Activated B cell treated with CpG ODN at 0.5 μM for 24 hours (primary cell): Measurements from ENCODE around the gene PDCD7. TPM values are rescaled to one million over a fixed set of nuclear protein-coding genes. Genes with fewer than 3 reads are reported as not detected.

Experiments used
- ATAC-seq: fragments of 200-7000 bp; cut with Tn5 transposase; one replicate; pipeline ENCODE4 v1.10.0; 2021; ENCODE audit warnings: low read depth, mild to moderate bottlenecking, moderate library complexity
- CTCF ChIA-PET: fragments of 350-600 bp; sonication (Branson Sonifier 250); formaldehyde crosslinking; loops from one replicate; lab custom pipeline; 2021; ENCODE audit warnings: antibody characterized with exemption; lab: Charles Lee
- POLR2A ChIA-PET: fragments of 350-600 bp; sonication (Branson Sonifier 250); formaldehyde crosslinking; loops from one replicate; lab custom pipeline; 2021; ENCODE audit warnings: antibody characterized with exemption; lab: Charles Lee
- DNase-seq: peaks from one replicate; pipeline ENCODE4 v3.0.0; 2022
- H3K27ac Mint-ChIP-seq: one replicate; pipeline ENCODE4 v1.8.0; 2020; ENCODE audit warnings: mixed read lengths
- H3K27me3 Mint-ChIP-seq: one replicate; pipeline ENCODE4 v1.8.0; 2021; ENCODE audit warnings: mixed read lengths
- H3K36me3 Mint-ChIP-seq: one replicate; pipeline ENCODE4 v1.8.0; 2021; ENCODE audit warnings: low read depth, mixed read lengths
- H3K4me1 Mint-ChIP-seq: one replicate; pipeline ENCODE4 v1.8.0; 2021; ENCODE audit warnings: mixed read lengths
- H3K4me3 Mint-ChIP-seq: one replicate; pipeline ENCODE4 v1.8.0; 2020; ENCODE audit warnings: mild to moderate bottlenecking, mixed read lengths
- H3K9me3 Mint-ChIP-seq: one replicate; pipeline ENCODE4 v1.8.0; 2020; ENCODE audit warnings: mixed read lengths
- CTCF ChIP-seq: fragments of 200-600 bp; IDR thresholded peaks from one replicate; pipeline ENCODE4 v1.8.0; 2022; ENCODE audit warnings: antibody characterized with exemption, mild to moderate bottlenecking
- intact Hi-C: fragments of 100-400 bp; cut with micrococcal nuclease; formaldehyde crosslinking; loops from one replicate; pipeline ENCODE4 v1.15.1; 2024
- total RNA-seq: library from RNA; stranded (reverse); gene quantifications from 2 replicates; pipeline ENCODE4 v1.2.3, GENCODE V29; 2022

The PDCD7 gene
- total RNA-seq, 1 donor from 2014 or later = 30.7 TPM

- peaks cover 45% of the 10 kb centered on the region for H3K36me3 Mint-ChIP-seq
- DNase-seq = no peak
- ChIA-PET POLR2A (no interaction called here), CTCF (no interaction called here)
- no peaks in the 10 kb centered on the region for H3K9me3 Mint-ChIP-seq
- no peak for TF ChIP-seq CTCF
- no peaks in the 10 kb centered on the region for H3K4me1 Mint-ChIP-seq
- ATAC-seq = no peak
- H3K27me3 Mint-ChIP-seq = no peaks in the 10 kb centered on the region
- intact Hi-C loops = no loop called here
- no peak overlapping the region for H3K4me3 Mint-ChIP-seq
- no peak overlapping the region for H3K27ac Mint-ChIP-seq
Measured at GRCh38 chr15:65106011-65106590, 27.5 kb downstream of the PDCD7 start.

- no peaks in the 10 kb centered on the region for H3K9me3 Mint-ChIP-seq
- H3K4me3 Mint-ChIP-seq = no peak overlapping the region
- CTCF ChIA-PET = no interaction called here
- no peaks in the 10 kb centered on the region for H3K27me3 Mint-ChIP-seq
- POLR2A ChIA-PET = no interaction called here
- no peak for DNase-seq
- ATAC-seq = no peak
- H3K27ac Mint-ChIP-seq = no peak overlapping the region
- H3K36me3 Mint-ChIP-seq = peaks cover 51% of the 10 kb centered on the region
- intact Hi-C loops = no loop called here
- H3K4me1 Mint-ChIP-seq = no peaks in the 10 kb centered on the region
- TF ChIP-seq CTCF = no peak
Measured at GRCh38 chr15:65105038-65105437, 28.6 kb downstream of the PDCD7 start.

- CTCF ChIA-PET = no interaction called here
- no peaks in the 10 kb centered on the region for H3K9me3 Mint-ChIP-seq
Measured at GRCh38 chr15:65102912-65103311, 30.7 kb downstream of the PDCD7 start.

GRCh38 chr15:65101891-65102708, 31.5 kb downstream of the PDCD7 start:
- H3K36me3 Mint-ChIP-seq = peaks cover 68% of the 10 kb centered on the region
- ATAC-seq = no peak
- H3K9me3 Mint-ChIP-seq = no peaks in the 10 kb centered on the region
- no peaks in the 10 kb centered on the region for H3K27me3 Mint-ChIP-seq
- no peaks in the 10 kb centered on the region for H3K4me1 Mint-ChIP-seq
- no peak overlapping the region for H3K27ac Mint-ChIP-seq
- TF ChIP-seq CTCF = no peak
- no peak for DNase-seq
- ChIA-PET POLR2A (no interaction called here), CTCF (interaction anchor here (0.8 to 1.2 kb wide), 2 partner anchors 47 to 50 kb away, joined by 3 to 4 read pairs; no protein-coding TSS in a partner anchor)
- no peak overlapping the region for H3K4me3 Mint-ChIP-seq
- intact Hi-C loops = loop anchor here (2.0 kb wide), 1 partner anchor 69 kb away; no protein-coding TSS in a partner anchor

More at GRCh38 chr15:65102912-65103311, 30.7 kb downstream of the PDCD7 start:
- TF ChIP-seq CTCF = no peak
- Mint-ChIP-seq H3K4me3 (no peak overlapping the region), H3K4me1 (no peaks in the 10 kb centered on the region), H3K27ac (no peak overlapping the region), H3K36me3 (peaks cover 63% of the 10 kb centered on the region), H3K27me3 (no peaks in the 10 kb centered on the region)
- no peak for ATAC-seq
- intact Hi-C loops = no loop called here
- no peak for DNase-seq
- POLR2A ChIA-PET = no interaction called here

- POLR2A ChIA-PET = no interaction called here
- ATAC-seq = no peak
Measured at GRCh38 chr15:65101411-65101890, 32.2 kb downstream of the PDCD7 start.

More at GRCh38 chr15:65101411-65101890, 32.2 kb downstream of the PDCD7 start:
- intact Hi-C loops = loop anchor here (2.0 kb wide), 1 partner anchor 69 kb away; no protein-coding TSS in a partner anchor
- no peak for TF ChIP-seq CTCF
- Mint-ChIP-seq H3K9me3 (no peaks in the 10 kb centered on the region), H3K4me1 (no peaks in the 10 kb centered on the region), H3K36me3 (peaks cover 71% of the 10 kb centered on the region), H3K4me3 (no peak overlapping the region), H3K27me3 (no peaks in the 10 kb centered on the region), H3K27ac (no peak overlapping the region)
- DNase-seq = no peak
- CTCF ChIA-PET = interaction anchor here (0.8 to 1.2 kb wide), 2 partner anchors 46 to 49 kb away, joined by 3 to 4 read pairs; no protein-coding TSS in a partner anchor
